Stimulated activated CD4-positive, alpha-beta T cell treated with anti-CD3 and anti-CD28 coated beads, Interleukin-1b, Interleukin-23, amount 100 ng/mL, for 24 hours (primary cell): Measurements from ENCODE around the gene KCNIP1.

Experiments
- DNase-seq, 4 experiments: peaks; one replicate each; pipeline ENCODE4 v3.0.0-alpha.2; 2020; ENCODE audit warnings: low read depth in 4 of 4, low spot score in 1 of 4

KCNIP1 gene

DNA sequence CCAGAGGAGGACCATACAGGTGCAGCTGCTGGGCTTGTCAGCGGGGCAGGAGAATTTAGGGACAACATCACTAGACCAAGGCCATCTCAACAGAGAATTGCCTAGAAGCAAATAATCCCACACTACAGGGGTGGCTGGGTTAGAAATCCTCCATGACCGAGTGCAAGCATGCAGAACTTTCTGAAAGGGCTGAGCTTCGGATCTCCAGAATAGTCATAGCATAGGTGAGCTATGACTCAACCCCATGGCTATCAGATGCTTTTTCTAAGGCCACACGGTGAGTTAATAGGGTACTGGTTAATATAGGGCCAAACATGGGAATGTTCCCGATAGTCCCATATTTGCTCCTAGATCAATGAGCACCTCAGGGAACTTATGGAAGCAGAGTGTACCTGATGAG, 4.2 kb downstream of the KCNIP1 start:
- DNase-seq: no peak

DNA sequence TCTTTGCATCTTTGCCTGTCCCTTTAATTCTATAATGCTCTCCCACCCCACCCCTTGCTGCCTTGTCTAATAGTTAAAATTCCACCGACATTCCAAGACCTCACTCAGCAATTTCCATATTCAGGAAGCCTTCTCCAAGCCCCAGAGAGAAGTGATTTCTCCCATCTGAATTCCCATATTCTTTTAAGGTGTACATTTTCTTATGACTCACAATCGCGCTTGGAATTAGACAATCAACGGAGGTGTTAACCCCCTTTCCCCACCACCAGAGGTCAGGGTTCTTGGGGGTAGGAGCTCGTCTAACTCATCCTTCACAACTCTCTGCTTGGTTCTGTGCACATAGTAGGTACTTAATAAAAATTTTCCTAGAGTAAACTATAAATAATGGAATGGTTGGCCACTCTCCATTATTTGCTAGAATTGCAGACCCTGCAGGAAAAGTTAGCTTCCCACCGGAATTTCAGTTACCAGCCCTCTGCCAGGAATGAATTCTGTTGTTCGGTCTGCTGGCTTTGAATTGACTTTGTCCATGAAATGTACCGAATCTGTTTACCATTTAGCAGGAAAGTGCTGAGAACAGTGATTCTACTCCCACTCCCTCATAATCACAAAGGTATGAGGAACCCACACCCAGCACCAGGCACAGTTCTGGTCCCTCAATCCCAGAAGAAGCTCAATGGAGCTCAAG, 5.0 kb downstream of the KCNIP1 start:
- DNase-seq: no peak

DNA sequence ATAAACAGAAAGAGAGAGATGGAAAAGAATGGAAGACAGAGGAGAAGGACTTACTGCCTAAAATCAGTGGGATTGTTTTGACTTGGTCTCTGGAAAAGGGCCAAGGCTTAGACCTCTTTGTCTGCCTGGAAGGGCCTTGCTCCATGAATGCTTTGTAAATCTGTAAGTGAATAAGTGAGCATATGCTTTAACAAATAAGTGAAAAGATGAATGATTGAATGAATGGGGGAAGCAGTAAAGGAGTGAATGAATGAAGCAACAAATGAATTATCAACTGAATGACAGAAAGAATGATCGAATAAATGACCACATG, 5.5 kb downstream of the KCNIP1 start:
- no peak for DNase-seq

DNA sequence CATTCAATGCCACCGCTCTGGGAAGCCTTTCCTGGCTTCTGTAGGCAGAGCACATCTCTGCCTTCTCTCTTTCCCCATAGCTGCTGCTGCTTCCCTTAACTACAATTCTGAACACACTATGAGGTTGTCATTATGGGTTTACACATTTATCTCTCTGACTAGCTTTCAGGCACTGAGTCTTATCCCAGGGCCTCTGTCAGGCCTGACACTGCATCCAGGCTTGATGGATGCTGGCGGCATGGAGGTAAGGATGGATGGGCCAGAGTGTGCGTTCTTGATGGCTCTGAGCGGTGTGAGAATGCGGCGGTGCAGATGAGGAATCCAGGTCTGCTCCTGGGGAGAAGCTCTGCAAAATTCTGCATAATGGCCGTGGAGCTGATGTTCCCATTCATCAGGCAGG, 6.3 kb downstream of the KCNIP1 start:
- DNase-seq: no peak

DNA sequence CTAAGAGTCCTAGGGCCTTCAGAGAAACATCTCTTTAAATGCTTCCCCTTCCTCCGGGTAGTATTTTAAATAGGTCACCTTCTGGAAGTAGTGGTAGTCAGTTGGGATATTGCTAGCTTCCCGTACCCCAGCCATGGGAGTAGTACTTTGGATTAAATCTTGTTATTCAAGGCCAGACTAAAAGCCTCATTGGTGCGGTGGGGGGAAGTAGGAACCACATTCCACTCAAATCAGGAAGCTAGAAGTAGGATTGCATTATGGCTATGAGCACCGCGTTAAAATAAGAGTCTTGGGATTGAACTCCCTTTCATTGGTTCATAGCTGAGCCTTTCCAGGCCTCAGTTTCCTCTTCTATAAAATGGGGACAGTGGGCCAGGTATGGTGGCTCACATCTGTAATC, 6.7 kb downstream of the KCNIP1 start:
- no peak for DNase-seq

DNA sequence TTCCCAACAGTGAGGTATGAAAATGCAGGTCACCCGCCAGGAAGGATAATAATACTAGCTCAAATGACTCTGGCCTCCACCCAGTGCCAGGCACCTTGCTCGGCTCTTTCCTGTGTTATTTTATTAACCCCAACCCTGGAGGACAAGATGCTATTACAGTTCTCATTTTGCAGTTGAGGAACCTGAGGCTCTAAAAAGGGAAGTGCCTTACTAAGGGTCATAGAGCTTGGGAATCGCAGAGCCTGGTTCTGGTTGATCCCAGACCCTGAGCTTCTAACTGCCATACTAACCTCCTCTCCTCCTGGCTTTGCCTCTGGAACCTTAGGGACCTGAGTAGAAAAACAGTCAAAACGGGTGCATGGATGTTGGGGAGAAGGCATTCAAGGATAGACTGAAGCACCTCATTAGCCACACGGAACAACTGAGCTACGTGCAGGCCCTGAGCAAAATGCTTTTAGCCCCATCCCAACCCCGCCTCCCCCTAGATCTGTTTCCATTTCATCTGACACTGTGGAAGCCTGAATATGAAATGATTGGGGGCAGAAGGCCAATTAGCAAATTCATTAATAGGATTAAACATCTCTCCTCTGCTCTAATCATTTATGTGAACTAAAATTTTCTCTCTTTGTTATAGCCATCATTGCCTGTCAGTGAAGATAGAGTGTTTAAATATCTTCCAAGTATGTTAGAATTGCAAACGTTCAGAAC, 7.9 kb downstream of the KCNIP1 start:
- DNase-seq: no peak

DNA sequence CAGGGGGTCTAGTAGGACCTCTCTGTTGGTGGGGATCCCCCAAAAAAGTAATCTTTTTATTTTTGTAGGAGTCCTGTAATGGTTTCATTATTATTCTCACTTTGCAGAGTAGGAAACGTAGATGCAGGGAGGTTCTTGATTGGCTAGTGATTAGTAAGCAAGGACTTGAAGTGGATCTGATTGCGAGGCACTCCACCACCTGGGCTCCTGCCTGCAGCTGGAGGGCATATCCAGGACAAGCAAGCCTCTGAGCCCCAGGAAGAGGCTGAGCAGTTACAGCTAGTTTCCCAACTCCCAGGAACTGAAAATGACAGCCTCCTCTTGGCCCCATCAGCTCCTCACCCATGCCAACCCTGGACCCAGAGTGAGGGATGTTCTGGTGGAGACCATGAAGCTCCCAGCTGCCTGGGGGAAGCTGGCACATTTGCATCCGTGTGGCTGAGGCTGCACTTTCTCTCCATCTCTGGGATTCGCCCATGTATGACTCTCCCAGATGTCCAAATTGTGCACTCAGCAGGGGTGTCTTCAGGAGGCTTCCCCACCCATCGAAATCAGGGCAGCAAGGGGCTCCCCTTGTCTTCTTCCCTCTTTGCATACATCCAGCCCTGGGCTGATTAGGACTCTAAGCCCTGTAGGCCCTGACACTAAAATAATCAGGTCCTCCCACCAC, 10.2 kb downstream of the KCNIP1 start:
- DNase-seq: no peak

DNA sequence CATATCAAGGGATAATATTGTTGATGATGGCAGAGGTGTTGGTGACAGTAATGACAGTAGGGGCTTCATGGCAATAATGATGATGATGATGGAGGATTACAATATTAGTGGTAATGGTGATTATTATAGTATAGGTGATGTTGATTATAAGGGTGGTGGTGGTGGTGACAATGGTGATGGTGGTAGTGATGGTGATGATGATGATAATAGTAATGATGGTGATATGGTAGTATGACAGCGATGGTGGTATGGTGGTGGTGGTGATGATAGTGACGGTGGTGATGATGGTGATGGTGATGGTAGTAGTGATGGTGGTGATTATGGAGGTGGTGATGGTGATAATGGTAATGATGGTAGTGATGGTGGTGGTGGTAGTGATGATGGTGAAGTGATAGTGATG, 13.6 kb downstream of the KCNIP1 start:
- DNase-seq: no peak

DNA sequence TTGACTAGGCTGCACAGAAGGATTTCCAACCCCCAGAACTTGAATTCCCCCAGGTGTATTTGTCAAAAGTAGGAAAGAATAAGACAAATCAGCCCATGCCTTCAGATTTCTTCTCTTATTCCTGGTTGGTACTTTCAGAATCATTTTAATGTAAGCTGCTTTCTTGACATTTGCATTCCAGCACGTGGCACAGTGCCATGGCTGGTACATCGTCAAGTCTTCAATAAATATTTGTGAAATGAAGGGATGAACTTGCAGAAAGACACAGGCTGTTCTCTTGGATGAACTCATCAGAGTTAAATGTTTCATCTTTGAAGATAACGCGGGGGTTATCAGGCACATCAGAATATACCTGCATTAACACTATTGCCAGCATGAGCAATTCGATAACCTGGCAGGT, 14.5 kb downstream of the KCNIP1 start:
- no peak for DNase-seq

DNA sequence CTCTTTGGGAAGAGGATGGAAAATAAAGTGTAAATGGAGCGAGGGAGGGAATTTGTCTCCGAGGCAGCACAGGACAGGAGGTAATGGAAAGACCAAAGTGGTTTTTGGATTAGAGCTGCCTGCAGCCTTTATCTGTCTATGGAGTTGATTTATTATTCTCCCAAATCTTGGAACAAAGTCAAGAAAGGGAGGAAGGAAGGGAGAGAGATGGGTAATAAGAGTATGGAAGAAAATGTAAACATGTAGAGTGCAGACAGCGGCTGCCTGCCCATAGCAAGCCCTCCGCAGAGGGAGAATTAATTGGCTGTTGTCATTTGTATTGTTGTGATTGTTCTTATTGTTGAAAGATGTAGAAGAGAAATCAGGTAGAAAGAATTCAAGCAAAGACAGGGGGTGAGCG, 15.7 kb downstream of the KCNIP1 start:
- no peak for DNase-seq

DNA sequence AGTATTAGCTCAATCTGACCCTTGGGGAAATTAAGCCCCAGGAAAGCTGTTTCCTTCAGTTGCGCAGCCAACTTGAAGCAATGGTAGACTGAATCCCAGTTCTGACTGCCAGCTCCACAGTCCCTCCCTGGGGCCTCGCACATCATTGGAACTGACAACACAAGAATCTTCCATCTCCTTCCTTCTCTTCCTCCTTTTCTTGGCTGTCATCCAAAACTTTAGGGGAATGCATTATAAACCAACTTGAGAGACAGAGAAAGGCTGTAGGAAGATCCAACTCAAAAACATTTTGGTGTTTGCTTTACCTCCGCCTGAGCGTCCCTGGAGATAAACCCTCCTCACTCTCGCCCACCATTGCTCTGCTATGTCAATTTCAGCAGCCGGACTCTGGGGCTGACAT, 16.6 kb downstream of the KCNIP1 start:
- no peak for DNase-seq

DNA sequence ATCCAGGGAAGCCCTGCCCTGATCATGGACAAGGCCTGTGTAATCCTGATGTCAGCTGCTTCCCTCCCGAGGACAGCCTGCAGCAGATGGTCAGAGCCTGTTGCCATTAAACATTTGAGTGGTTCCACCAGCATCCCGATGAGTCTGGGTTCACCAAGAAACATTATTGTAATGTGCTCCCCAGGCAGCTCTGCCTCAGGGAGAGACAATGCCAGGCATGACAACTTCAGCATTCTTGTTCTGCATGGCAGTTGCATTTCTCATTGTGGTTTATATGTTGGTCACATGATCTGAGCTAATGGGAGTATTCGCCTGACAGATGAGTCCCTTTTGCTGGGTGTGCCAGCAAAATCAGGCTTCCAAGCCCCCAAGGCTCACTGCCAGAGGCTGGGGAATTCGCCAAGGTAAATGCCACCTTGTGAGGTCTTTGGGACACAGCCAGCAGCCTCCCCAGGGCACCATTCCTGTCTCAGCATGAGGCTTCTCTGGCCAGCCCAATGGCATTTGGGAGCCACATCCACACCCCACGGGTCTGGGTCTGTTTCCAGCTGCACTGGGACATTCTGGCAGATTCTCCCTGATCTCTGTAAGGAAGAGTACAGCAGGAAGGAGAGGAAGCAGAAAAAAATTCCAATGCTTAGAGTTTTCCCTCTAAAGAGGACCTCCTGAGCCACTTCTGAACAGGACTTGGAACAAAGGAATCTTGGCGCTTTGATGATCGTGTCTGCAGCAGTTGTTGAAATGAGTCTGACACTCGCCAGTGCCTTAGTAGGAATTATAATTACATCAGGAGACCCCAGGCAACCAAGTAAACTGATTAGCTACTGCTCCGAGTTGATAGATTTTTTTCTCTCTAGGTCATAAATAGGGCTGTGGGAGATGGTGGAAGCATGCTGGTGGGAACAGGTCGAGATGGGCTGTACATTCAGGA, 18.7 kb downstream of the KCNIP1 start:
- DNase-seq: no peak

DNA sequence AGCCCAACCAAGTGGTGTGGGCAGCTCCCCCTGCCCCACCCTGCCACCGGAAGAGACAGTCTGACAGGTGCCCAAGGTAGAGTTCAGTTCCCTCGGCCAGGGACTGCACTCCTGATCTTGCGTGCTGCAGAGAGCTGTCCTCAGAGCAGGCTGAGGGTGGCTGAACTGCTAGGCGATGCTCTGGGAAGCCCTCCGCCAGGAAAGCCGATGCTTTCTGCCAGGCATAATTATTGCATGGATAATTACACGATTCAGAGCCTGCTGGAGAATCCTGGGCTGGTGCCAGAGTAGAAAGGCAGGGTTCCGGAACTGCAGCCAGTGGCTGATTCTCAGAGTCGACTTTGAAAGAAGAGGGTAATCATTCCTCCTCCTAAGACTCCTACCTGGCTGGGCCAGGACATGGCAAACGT, 19.3 kb downstream of the KCNIP1 start:
- no peak for DNase-seq

DNA sequence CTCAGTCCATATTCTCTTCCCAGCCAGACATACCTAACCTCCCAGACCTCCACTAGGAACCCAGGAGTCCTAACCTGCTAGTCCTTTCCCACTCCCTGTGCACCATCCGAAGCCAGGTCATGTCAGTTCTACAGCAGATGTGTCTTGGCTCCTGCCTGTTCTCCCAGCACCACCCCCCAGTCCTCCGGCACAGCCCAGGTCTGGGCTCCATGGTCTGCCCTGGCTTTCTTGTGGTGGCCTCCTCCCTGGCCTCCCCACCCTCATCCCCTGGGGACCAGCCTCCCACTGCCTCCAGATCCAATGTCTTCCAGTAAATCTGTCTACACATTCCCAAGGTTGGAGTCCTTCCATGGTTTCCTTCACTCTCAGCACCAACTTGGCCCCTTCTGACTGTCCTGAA, 20.0 kb downstream of the KCNIP1 start:
- DNase-seq: no peak

DNA sequence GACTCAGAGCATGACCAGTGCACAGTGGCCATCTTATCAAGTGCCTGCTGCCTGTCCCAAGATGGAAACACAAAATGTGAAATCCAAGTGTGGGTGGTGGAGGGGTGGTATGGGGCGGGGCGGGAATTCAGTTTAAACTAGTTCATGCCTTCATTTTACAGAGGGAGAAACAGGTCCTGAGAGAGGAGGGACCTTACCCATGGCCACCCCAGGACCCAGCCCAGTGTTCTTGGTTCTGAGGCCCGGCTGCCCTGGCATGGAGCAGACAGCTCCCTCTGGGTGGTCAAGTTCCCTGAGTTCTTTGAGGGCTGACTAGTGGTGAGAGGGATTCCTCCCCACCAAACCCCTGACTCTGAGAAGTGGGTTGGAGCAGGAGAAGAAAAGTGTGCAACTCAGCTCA, 20.8 kb downstream of the KCNIP1 start:
- DNase-seq: no peak

DNA sequence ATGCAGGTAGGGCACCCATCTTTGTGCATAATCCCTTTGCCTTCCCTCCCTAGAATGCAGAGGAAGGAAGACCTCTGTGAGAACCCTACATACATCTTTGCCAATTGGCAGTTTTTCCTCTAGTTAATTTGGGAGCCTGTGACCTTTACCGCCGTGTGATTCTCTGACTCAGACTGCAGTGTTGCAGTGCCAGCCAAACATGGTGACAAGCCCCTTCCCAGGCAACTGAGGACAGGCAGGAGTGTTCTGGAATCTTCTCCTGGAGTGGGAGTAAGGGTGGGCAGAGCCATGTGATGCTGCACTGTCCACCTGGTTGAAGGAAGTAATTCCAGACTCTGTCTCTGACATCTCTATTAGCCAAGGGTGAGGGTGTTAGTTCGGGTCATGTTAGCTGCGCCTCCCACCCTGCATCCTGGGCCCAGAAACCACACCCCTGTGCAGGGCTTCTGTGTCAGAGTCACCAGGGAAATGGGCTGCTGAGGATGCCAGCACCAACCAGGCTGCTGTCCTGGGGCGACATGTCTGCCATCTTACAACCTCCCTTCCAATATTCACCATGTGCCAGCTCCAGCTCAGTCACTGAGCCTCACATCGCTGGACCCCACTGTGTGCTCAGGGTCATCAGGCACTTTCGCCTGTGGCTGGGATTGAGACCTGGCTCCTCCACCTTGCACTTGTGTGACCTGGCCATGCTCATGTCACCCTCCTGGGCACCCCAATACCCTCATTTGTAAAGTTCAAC, 21.8 kb downstream of the KCNIP1 start:
- no peak for DNase-seq

DNA sequence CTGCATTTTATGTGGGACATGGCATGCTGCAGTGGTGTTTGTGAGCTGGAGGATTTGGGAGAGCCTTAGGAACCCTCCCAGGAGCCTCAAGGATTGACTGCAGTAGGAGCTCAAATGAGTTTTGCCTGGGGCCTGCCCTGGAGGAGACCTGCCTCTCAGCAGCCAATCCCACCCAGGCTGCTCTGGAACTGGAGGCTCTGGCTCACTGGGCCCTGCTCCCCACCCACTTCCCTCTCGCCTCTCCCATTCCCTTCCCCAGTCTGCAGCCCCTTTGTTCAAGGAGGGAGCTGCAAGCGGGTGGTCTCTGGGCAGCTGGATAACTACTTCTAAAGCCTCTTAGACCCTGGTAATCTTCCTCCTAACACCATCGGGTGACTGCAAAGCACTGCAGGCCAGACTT, 24.2 kb downstream of the KCNIP1 start:
- no peak for DNase-seq

DNA sequence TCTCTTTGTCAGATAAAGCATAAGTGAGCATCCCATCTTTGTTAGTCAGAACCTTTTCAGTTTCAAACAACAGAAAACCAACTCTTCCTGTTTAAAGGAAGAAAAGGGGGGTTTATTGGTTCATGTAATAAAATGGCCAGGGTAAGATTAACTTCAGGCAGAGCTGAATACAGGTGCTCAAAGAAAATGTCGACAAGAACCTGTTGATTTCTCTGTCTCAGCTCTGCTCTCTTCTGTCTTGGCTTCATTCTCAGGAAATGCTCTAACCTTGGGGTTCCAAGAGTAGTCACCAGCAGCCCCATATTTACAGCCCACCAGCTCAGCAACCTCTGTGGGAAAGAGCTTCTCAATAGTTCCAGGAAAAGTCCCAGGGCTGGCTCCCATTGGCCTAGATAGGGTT, 25.2 kb downstream of the KCNIP1 start:
- no peak for DNase-seq

DNA sequence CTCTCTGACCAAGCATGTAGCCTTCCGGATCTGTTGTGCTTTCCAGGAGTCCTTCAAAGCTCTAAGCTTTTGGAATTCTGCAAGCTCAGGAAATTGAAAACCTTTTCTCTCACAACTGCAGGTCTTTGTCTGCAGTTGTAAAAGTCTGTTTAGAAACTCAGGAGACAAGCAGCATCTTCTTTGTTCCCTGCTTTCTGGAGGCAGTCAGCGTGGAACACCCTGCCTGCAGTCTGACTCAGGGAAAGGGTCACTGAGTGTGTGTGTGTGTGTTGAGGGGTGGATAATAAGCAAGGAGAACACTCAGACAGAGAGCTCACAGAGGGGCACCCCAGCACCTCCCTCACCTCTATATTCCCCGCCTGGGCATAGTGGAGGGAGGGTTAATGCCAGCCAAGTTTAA, 29.1 kb downstream of the KCNIP1 start:
- no peak for DNase-seq

DNA sequence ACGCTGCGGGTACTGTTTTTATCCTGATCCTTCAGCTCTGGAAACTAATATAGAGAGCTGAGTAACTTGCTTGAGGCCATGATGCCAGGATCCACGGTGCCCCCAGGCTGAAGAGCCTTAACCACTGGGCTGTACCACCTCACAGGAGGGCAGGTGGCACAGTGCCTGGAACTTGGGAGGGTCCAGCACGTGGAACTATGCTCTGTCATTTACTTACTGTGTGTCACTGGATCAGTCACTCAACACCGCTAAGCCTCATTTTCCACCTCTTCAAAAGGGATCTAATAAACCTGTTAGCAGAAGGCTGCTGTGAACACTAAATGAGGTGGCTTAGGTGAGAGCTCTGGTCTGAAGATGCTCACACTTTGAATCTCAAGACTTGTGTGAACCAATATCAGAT, 29.6 kb downstream of the KCNIP1 start:
- no peak for DNase-seq

DNA sequence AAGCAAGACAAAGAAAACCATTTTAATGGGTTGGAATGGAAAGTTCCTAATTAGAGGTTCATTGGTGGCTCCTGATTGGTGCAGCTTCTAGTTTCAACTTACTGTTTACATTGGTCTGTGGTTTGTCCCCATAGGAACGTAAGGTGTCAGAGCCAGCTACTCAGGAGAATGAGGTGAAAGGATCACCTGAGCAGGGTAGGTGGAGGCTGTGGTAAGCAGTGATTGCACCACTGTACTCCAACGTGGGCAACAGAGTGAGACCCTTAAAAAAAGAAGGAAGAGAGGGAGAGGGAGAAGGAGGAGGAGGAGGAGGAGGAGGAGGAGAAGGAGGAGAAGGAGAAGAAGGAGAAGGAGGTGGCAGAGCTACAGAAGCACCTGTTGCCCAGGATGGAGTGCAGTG, 30.4 kb downstream of the KCNIP1 start:
- DNase-seq: no peak
